Ureter (tissue), 1 donor: Measurements from ENCODE around the gene TOR2A. TPM values are rescaled to one million over a fixed set of nuclear protein-coding genes. Genes with fewer than 3 reads are reported as not detected.

Experiments
- DNase-seq: peaks from one replicate; pipeline ENCODE4 v3.0.0-alpha.2; 2020; ENCODE audit warnings: low spot score
- total RNA-seq: library from RNA; stranded (reverse); gene quantifications from one replicate; pipeline ENCODE4 v1.2.4, GENCODE V29; 2023
- donor health status: DM: yes; HTN: yes; CAD: no.

The TOR2A gene
- total RNA-seq, 1 donor from 2014 or later = 9.9 TPM

DNA sequence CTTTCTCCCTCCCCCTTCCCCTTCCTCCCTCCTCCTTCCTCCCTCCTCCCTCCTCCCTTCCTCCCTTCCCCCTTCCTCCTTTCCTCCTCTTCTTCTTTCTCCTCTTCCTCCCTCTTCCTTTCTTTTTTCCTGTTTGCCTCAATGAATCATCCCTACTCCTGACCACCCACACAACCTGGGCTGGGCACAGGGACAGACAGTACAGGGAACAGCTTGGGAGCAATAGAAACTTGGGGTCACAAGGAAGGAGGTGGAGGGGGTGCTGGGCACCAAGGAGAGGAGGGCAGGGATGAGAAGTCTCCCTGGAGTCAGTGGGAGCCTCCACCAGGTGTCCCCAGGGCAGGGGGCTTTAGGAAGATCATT is 14.2 kb downstream of the TOR2A start:
- DNase-seq = no peak

GRCh38 chr9:127720031-127720864 is 14.8 kb downstream of the TOR2A start:
- DNase-seq = no peak

DNA sequence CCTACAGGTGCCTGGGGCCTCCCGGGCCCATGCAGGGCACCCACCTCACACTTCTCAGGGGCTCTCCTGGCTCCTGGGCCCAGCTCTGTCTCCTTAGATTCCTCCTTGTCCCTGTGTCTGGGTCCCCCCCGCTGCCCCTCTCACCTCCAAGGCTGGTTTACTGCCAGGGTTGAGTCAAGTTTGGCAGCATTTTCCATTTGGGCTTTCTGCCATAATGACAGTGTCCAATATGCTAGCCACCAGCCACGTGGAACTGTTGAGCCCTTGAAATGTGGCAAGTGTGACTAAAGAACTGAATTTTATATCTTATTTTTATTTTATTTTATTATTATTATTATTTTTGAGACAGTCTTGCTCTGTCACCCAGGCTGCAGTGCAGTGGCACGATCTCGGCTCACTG is 17.3 kb downstream of the TOR2A start:
- DNase-seq = no peak

GRCh38 chr9:127716412-127716811 is 18.7 kb downstream of the TOR2A start:
- DNase-seq = no peak

GRCh38 chr9:127715470-127716337 is 19.4 kb downstream of the TOR2A start, which contains the start of the genes PTRH1 and TTC16:
PTRH1 (minus strand) TSS chr9:127715663; CDS start chr9:127715639, 24 bp downstream.
TTC16 (plus strand) TSS chr9:127716079; CDS start chr9:127716146, 67 bp downstream.
- DNase-seq = peak; percentile 97

GRCh38 chr9:127714951-127715469 is 20.1 kb downstream of the TOR2A start:
- DNase-seq = no peak

DNA sequence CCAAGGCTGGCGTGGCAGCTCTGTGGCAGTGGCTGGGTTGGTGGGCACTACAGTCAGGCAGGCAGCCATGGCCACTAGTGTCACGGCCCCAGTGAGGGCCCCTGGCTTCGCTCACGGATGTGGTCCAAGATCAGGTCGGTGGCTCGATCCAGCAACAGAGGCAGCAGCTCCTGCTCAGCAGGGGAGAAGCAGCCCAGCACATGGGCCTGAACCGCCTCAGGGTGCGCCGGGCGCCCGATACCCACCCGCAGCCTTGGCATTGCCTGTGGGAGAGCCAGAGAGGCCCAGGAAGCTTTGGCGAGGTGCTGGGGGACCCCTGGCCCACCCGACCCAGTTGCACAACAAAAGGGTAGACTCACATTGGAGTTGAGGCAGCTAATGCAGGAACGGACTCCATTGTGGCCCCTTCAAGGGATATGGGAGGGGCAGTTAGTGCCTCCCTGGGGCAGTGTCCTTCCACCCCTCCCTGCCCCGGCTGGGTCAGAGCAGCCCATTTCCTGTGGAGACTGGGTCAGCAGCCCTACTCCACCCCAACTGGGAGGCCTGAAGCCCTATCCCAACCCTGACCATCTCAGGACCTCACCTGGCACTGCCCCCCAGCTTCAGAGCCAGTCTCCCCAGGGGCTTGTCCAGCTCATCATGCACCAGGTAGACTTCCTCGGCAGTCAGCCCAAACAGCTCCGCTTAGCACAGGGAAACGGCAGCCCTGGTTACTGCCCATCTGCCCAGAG is 20.9 kb downstream of the TOR2A start:
- no peak for DNase-seq

- no peak for DNase-seq
Observed at GRCh38 chr9:127712867-127713266, 22.2 kb downstream of the TOR2A start.

DNA sequence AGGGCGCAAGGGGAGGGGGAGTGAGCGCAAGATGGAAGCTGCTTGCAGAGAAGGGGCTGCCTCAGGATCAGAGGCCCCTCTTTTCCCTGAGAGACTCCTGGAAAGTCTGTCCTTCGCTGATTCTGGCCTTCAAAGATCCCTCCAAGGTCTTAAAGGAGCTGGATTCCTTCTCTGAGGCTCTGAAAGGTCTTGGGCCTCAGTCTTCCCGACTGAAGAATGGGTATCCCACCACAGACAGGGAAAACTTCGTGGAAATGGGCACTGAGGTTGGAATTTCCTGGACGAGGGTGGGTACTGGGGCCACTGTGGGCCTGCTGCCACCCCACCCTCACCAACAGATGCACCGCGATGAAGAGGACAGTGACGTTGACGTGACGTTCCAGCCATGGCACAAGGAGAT is 22.7 kb downstream of the TOR2A start:
- DNase-seq = no peak

DNA sequence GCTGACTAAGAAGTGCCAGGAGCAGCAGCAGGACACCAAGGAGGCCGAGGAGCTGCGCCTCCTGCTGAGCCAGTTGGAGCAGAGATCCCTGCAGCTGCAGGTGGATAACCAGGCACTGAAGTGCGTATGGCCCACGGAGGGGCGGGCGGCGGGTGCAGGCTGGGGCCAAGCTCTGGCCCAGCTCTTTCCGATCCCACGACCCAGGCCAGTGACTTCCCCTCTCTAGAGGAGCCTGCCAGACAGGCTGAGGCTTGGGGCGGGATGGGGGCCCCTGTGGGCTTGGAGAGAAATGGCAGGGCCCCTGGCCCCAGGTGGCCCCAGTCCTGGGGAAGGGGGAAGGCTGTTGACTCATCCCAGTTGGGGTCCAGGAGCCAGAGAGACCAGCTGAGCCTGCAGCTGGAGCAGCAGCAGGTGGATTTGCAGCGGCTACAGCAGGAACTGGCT is 23.2 kb downstream of the TOR2A start:
- no peak for DNase-seq

DNA sequence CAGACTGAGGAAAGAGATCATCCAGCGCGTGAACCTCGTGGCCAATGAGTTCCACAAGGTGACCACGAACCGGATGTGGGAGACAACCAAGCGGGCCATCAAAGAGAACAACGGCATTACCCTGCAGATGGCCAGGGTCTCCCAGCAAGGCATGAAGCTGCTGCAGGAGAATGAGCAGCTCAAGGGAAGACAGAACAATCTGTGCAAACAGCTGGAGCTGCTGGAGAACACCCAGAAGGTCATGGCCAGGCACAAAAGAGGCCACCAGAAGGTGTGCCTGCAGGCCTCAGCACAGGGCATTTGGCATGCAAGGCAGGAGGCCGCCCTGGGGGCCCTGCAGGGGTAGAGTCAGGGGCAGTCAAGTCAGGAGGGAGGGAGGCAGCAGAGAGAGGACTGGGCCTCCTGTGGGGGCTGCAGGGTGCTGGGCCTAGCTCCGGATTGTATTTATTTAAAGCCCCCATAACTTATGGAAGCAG is 23.8 kb downstream of the TOR2A start:
- no peak for DNase-seq

GRCh38 chr9:127710204-127710783 is 24.8 kb downstream of the TOR2A start:
- no peak for DNase-seq

- DNase-seq = no peak
Observed at GRCh38 chr9:127708952-127709587, 26.0 kb downstream of the TOR2A start.

- no peak for DNase-seq
Observed at GRCh38 chr9:127707766-127708165, 27.3 kb downstream of the TOR2A start.

- no peak for DNase-seq
Observed at GRCh38 chr9:127706836-127707241, 28.3 kb downstream of the TOR2A start, which contains the start of gene CFAP157. CFAP157 (plus strand) TSS chr9:127706988; CDS start chr9:127707032, 44 bp downstream.

- DNase-seq = no peak
Observed at GRCh38 chr9:127705577-127706379, 29.3 kb downstream of the TOR2A start.

DNA sequence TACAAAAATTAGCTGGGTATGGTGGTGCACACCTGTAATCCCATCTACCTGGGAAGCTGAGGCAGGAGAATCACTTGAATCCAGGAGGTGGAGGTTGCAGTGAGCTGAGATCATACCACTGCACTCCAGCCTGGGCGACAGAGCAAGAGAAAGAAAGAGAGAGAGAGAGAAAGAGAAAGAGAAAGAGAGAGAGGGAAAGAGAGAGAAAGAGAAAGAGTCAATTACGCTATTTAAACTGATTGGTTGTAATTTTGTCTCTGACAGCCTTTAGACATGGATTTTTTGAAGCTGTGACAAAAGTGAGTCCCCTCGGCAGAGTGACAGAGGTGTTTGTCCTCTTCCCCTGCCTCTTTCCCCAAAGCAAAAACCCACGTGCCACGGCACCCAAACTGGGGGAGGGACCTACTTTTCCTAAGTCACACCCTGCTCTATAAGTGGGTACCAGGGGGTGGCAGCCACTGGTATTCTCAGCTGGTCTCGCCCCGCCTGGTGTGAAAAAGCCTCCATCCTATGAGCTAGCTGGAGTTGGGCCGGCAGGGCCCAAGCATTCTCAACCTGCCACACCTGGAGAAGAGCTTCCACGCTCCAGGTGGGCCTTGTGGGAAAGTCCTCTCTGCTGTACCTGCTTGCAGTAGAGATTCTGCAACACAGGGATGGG is 31.7 kb downstream of the TOR2A start:
- no peak for DNase-seq

- DNase-seq = no peak
Observed at GRCh38 chr9:127700594-127701255, 34.4 kb downstream of the TOR2A start.

DNA sequence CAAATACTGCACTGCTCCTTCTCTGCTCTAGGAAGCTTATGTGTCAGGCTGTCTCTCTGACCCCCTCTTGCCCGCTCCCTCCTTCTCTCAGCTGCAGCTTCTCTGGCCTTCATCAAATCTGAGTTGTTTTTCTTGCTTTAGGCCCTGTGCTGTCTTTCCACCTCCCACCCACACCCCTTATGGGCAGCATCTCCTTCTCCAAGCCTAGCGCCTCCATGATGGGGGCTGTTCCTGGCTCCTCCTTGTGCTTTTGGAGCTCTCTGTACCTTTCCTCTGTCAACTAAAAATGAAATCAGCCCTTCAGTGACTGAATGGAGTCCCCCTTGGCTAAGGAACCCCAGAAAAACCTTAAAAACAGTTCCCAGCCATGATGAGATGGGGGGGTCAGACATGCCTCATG is 35.0 kb downstream of the TOR2A start:
- DNase-seq = no peak
